Measurements from ENCODE around the gene CPVL. TPM values are rescaled to one million over a fixed set of nuclear protein-coding genes. Genes with fewer than 3 reads are reported as not detected.

CPVL gene
- total RNA-seq: 86.3 TPM
- long read RNA-seq, transcript CPVL-201 (13 exons, 2,091 nt): major isoform, 119 of 155 reads
- long read RNA-seq, transcript CPVL-202 (13 exons, 1,739 nt): minor isoform, 7 of 155 reads
- long read RNA-seq, partial matches to known transcripts: 7 of 155 reads
- long read RNA-seq, other reads (novel, unspliced or antisense): 22 of 155 reads

GRCh38 chr7:29146057-29146706, at the start of gene CPVL:
Gene CPVL, minus strand, starts transcription at chr7:29146537. Its CDS starts 25,476 bp downstream, at chr7:29121061.
- H3K9me3 ChIP-seq (replicated peaks): no peaks in the 10 kb centered on the region
- peaks cover 33% of the 10 kb centered on the region for H3K27me3 ChIP-seq (ENCODE audit: low read depth)
- H3K4me1 ChIP-seq: peaks cover 38% of the 10 kb centered on the region
- peak within 1 kb of the TSS; percentile 86 for H3K27ac ChIP-seq (replicated peaks)
- H3K36me3 ChIP-seq: peaks cover 3% of the 10 kb centered on the region
- peak within 1 kb of the TSS; percentile 68 for H3K4me3 ChIP-seq
- peak; percentile 70 for DNase-seq
- intact Hi-C loops (cut with micrococcal nuclease): no loop called here
- no peak for TF ChIP-seq CTCF (IDR thresholded peaks at IDR 0.05; ENCODE audit: borderline replicate concordance)

- peaks cover 38% of the 10 kb centered on the region for H3K27me3 ChIP-seq (ENCODE audit: low read depth)
- H3K9me3 ChIP-seq (replicated peaks): no peaks in the 10 kb centered on the region
- H3K4me3 ChIP-seq: peak within 1 kb of the TSS; percentile 79
- H3K36me3 ChIP-seq: no peaks in the 10 kb centered on the region
- peak within 1 kb of the TSS; percentile 18 for H3K27ac ChIP-seq (replicated peaks)
- TF ChIP-seq CTCF (IDR thresholded peaks at IDR 0.05; ENCODE audit: borderline replicate concordance): peak; percentile 16
- intact Hi-C loops (cut with micrococcal nuclease): no loop called here
- peaks cover 46% of the 10 kb centered on the region for H3K4me1 ChIP-seq
- peak; percentile 51 for DNase-seq
Observed at GRCh38 chr7:29194594-29195427, 48.5 kb upstream of the CPVL start, which contains the start of gene CHN2. Gene CHN2, plus strand, starts transcription at chr7:29194775.

GRCh38 chr7:29194206-29194593, 47.9 kb upstream of the CPVL start:
- no peaks in the 10 kb centered on the region for H3K9me3 ChIP-seq (replicated peaks)
- H3K4me1 ChIP-seq: peaks cover 50% of the 10 kb centered on the region
- H3K36me3 ChIP-seq: no peaks in the 10 kb centered on the region
- peak; percentile 15 for DNase-seq
- peak overlapping the region; percentile 79 for H3K4me3 ChIP-seq
- H3K27ac ChIP-seq (replicated peaks): peak overlapping the region; percentile 18
- no peak for TF ChIP-seq CTCF (IDR thresholded peaks at IDR 0.05; ENCODE audit: borderline replicate concordance)
- peaks cover 44% of the 10 kb centered on the region for H3K27me3 ChIP-seq (ENCODE audit: low read depth)
- intact Hi-C loops (cut with micrococcal nuclease): no loop called here

GRCh38 chr7:29193316-29194205, 47.2 kb upstream of the CPVL start:
- no peaks in the 10 kb centered on the region for H3K36me3 ChIP-seq

More at GRCh38 chr7:29193316-29194205, 47.2 kb upstream of the CPVL start:
- intact Hi-C loops (cut with micrococcal nuclease): no loop called here
- TF ChIP-seq CTCF (IDR thresholded peaks at IDR 0.05; ENCODE audit: borderline replicate concordance): no peak
- H3K4me3 ChIP-seq: peak overlapping the region; percentile 79
- no peak overlapping the region for H3K27ac ChIP-seq (replicated peaks)
- DNase-seq: no peak
- no peaks in the 10 kb centered on the region for H3K9me3 ChIP-seq (replicated peaks)
- H3K4me1 ChIP-seq: peaks cover 50% of the 10 kb centered on the region
- H3K27me3 ChIP-seq (ENCODE audit: low read depth): peaks cover 45% of the 10 kb centered on the region
